GM12873 (cell line): ENCODE measurements around the gene STT3A.

ENCODE experiments used
- TF ChIP-seq, protein P1 (sequence below): IDR thresholded peaks from 2 replicates; pipeline ENCODE4 v1.5.1; 2012; ENCODE audit warnings: low read depth, mild to moderate bottlenecking, moderate library complexity, low read length, control low read depth; ENCODE audit not compliant: insufficient read depth; ENCODE audit errors: missing control alignments

Gene STT3A

DNA sequence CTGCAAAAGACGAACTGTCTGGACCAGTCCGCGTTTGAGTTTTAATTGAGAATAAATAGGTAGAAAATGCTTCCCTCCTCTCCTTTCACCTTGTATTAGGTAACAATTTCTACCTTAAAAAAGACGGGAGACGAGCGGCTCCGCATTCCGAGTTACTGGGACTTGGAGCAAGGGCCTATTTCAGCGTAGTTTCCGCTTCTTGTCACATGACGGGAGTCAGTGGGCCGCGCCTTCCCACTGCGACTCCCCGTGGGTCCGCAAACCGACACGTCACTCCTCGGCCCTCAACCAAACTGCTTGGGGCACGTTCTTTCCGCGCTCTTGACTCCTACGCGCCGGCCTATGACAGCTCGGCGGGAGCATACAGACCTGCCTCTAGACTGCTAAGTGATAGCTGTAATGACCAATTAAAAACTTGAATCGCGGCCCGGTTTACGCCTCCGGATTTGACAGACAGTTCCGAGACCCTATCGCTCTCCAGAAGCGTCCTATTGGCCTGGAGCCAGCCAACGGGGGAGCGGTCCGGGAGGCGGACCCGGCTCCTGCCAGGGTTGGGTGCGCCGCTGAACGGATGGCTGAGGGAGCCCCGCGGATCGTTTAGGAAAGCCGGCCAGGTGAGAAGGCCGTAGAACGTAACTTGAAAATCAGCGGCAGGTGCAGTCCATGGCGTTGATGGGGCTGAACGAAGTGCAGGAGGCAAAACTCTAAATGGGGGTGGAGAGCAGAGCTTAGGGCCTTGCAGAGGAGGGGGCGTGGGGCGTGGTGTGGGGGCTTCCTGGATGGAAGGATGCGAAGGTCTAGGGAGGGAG, at the start of gene STT3A:
TSS of gene STT3A (plus strand) at position 548 of the 809 bp plus-strand sequence. CDS start 3,064 bp downstream, outside the sequence.
- TF ChIP-seq, protein P1, sequence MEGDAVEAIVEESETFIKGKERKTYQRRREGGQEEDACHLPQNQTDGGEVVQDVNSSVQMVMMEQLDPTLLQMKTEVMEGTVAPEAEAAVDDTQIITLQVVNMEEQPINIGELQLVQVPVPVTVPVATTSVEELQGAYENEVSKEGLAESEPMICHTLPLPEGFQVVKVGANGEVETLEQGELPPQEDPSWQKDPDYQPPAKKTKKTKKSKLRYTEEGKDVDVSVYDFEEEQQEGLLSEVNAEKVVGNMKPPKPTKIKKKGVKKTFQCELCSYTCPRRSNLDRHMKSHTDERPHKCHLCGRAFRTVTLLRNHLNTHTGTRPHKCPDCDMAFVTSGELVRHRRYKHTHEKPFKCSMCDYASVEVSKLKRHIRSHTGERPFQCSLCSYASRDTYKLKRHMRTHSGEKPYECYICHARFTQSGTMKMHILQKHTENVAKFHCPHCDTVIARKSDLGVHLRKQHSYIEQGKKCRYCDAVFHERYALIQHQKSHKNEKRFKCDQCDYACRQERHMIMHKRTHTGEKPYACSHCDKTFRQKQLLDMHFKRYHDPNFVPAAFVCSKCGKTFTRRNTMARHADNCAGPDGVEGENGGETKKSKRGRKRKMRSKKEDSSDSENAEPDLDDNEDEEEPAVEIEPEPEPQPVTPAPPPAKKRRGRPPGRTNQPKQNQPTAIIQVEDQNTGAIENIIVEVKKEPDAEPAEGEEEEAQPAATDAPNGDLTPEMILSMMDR, result no peak

DNA sequence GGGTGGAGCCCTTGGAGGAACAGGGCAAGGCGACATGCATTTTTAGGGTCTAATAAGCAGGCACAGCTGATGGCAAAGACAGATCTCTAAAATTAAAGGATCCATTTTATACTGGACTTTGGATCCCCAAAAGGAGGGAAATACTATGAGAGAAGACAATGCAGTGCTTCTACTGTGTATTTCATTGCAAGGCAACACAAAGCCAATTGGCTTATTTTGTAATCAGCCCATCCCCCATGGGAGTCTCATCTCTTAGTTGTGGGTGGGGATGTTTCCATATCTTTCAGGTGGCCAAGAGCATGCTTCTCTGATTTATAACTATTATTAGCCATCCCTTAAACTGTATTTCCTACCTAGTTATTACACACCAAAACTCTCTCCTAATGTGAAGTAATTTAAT, 41.9 kb upstream of the STT3A start:
- TF ChIP-seq, protein P1, result no peak

DNA sequence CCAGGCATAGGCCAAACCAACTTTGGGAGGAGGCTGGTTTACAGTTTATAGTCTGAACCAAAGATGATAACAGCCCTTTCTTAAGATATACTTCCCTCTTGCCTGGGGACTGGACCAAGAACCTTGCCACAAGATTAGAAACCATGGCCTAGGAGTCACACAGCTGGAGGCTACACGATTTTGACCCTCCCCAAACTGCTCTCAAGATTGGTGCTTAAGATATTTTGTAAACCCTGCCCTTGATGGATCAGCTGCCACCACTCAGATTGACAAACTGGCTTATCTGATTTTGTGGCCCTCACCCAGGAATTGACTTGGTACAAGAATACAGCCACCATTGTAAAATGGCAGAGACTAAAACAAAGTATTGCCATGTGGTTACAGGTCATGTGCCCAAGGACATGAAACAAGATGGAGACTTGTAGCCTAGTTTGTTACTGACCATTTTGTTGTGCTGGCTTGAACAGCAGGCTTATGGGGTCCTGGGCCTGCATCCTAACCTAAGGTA, 40.8 kb upstream of the STT3A start:
- TF ChIP-seq, protein P1, result no peak

DNA sequence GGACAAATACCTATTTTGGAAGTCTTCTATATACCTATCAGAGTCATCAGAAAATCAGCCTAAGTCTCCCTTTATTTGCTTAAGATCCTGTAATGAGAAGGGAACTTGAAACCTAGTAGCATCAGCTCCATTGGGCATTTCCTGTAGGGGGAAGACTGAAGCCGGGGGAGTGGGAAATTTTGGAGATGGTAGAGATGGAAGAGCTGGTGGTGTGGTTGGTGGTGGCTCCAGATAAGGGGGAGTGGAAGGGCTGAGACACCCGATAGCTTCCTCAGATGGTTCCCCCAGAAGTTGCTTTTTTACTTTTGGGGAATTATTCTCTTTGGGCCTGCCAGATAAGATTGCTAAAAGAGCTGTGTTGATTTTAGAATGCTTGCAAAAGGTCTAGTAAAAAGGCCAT, 39.7 kb upstream of the STT3A start:
- TF ChIP-seq, protein P1, result no peak

DNA sequence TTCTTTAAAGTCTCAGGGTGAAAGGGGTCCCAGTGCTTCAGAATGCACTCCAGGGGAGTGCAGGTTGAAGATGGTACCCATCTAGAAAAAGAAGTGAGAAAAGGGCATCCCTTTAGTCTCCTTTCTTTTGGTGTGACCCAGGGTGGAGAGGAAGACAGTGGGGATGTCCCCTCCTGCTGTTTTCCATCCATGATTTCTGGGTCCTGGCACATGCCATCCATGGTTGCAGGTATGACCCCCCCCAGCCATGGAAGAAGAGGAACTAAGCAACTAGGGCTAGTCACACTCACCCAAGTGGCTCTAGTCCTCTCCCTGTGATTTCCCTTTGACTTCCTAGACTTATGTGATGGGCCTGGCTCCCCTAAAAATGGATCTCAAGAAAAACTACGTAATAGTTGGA, 39.3 kb upstream of the STT3A start:
- TF ChIP-seq, protein P1, result no peak

DNA sequence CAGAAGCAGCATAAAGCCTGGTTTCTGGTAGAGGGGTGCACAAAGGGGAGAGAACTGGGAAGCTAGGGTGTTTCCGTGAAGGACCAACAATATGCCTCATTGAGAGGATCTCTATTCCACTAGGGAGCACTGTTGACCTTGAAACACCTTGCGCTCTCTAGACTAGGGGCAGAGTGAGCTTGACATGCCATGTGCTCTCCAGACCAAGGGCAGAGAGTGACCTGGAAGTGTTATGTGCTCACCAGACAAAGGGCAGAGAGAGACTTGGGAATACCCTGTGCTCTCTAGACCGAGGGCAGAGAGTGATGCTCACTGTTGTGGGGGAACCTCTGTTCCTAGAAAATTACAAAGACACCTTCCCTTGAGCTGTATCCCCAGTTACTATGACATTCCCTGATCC, 38.6 kb upstream of the STT3A start:
- TF ChIP-seq, protein P1, result no peak

DNA sequence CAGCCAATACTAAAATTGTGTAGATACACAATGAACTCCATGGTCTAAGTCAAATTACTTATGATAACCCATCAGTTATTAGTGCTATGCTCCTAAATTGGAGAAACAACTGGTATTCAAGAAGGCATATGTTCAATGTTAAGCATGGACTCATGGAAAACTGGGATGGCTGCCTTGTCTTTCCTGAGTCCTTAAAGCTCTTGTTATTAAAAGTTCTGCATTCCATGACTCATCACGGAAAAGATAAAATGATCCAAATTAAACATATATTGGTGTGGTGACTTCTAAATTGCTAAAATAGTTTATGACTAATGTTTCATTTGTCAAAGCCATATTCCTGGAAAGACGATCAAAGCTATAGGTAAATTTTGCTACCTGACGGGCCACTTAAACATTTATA, 32.8 kb upstream of the STT3A start:
- TF ChIP-seq, protein P1, result no peak
